Right lobe of liver (tissue), 6 donors: ENCODE results near the gene GLUD1. TPM values are rescaled to one million over a fixed set of nuclear protein-coding genes. Genes with fewer than 3 reads are reported as not detected.
"Not testable (repeated sequence)": the region's sequence is repeated elsewhere in the genome, so short reads cannot be mapped to it uniquely, and the experiment has no call there.

Experiments
- ATAC-seq, 4 donors: fragments of 200-7000 bp; cut with Tn5 transposase; one replicate each; pipeline ENCODE4 v1.9.1; 2020; ENCODE audit warnings: mild to moderate bottlenecking in 4 of 4, moderate library complexity in 4 of 4
- DNase-seq, 3 donors: peaks; one replicate each; pipeline ENCODE4 v3.0.0-alpha.2; 2020
- H3K27ac ChIP-seq, 3 donors: fragments of 200-600 bp; one replicate each; pipeline ENCODE4 v1.8.0; 2022
- H3K27me3 ChIP-seq, 2 donors: fragments of 200-600 bp; one replicate each; pipeline ENCODE4 v1.8.0; 2022
- H3K36me3 ChIP-seq, 4 donors: fragments of 200-600 bp; sonication (generic) in 1 of 4; one replicate each; pipeline versions ENCODE4 v1.5.1 to v1.8.0; 2017 to 2022; ENCODE audit warnings: control low read depth in 1 of 4
- H3K4me1 ChIP-seq, 4 donors: fragments of 200-600 bp; sonication (generic) in 1 of 4; one replicate each; pipeline versions ENCODE4 v1.5.1 to v1.8.0; 2017 to 2022; ENCODE audit warnings: control low read depth in 1 of 4
- H3K4me3 ChIP-seq, 3 donors: fragments of 200-600 bp; one replicate each; pipeline ENCODE4 v1.8.0; 2022
- H3K9me3 ChIP-seq, 4 donors: fragments of 200-600 bp; sonication (generic) in 1 of 4; one replicate each; pipeline versions ENCODE4 v1.5.1 to v1.8.0; 2017 to 2022; ENCODE audit warnings: control low read depth in 1 of 4
- CTCF ChIP-seq, 4 donors: fragments of 200-600 bp in 3 of 4; fragments of 450-650 bp in 1 of 4; IDR thresholded peaks; one replicate each; pipeline versions ENCODE4 v1.5.1 to v1.8.0; 2016 to 2022; ENCODE audit warnings: antibody characterized with exemption in 4 of 4, mild to moderate bottlenecking in 2 of 4
- POLR2A ChIP-seq: fragments of 450-650 bp; IDR thresholded peaks from one replicate; pipeline ENCODE4 v1.6.1; 2017; ENCODE audit warnings: antibody characterized with exemption, mild to moderate bottlenecking
- WGBS: methylation state at CpG from one replicate; pipeline ENCODE4 v1.1.6; 2018; ENCODE audit warnings: low coverage, low lambda C conversion rate; ENCODE audit not compliant: insufficient coverage; ENCODE audit errors: missing lambda C conversion rate; 5-methylcytosine and 5-hydroxymethylcytosine counted together
- intact Hi-C, 2 donors: fragments of 100-400 bp; cut with DNase I; formaldehyde crosslinking; loops; one replicate each; pipeline versions ENCODE4 v1.11.2 to v1.14.1; 2022
- long read RNA-seq: library from polyadenylated mRNA; unstranded; transcript quantifications from one replicate; pipeline ENCODE4 v2.0.0, GENCODE V29; 2019
- total RNA-seq, 6 experiments: library from RNA; depleted of rRNA in 2 of 6; stranded (reverse); fragments of >200 nt in 2 of 6; fragmentation: NEBNext Ultra II Directional in 3 of 6; extraction: Animal tissue kit (Norgen Biotek cat#: 25700) in 3 of 6; gene quantifications; one replicate each; pipeline versions ENCODE4 v1.1.0 to v1.2.4, GENCODE V29; 2016 to 2023
- donor health status: DM: no; HTN: yes; CAD: no.
- donor health status: DM: no; HTN: no; CAD: no.
- donor health status: DM: no; HTN: no; CAD: no.
- donor health status: DM: no; HTN: yes; CAD: no.
- donor health status: DM: no; HTN: yes; CAD: no.

The GLUD1 gene
- total RNA-seq, result 100 to 1,000 TPM; 272 to 652 (median 433) TPM
- long read RNA-seq, transcript GLUD1-201 (13 exons, 3,039 nt), result major isoform, 8 of 22 reads
- long read RNA-seq, partial matches to known transcripts, result 10 of 22 reads
- long read RNA-seq, other reads (novel, unspliced or antisense), result 4 of 22 reads

GRCh38 chr10:87094373-87095235 is at the start of gene GLUD1, which contains the start of gene SHLD2:
Gene GLUD1 (minus strand): TSS chr10:87094843. CDS start chr10:87094769, 74 bp downstream.
Gene SHLD2 (plus strand): TSS chr10:87095206. CDS start chr10:87151355, 56,149 bp downstream.
- ATAC-seq (peak; percentile 73 to 85 (median 74)), DNase-seq (peak; percentile 97 to 98 (median 98))
- peaks cover 0 to under 1% (median 0%) of the 10 kb centered on the region in 4 donors for H3K36me3 ChIP-seq
- H3K9me3 ChIP-seq, result no peaks in the 10 kb centered on the region
- peak within 1 kb of the TSS; percentile 74 to 79 (median 77) for H3K4me3 ChIP-seq
- H3K27ac ChIP-seq, result peak within 1 kb of the TSS; percentile 84 to 95 (median 92)
- intact Hi-C loops, result no loop called here
- no peaks in the 10 kb centered on the region for H3K27me3 ChIP-seq
- H3K4me1 ChIP-seq, result peaks cover 0 to 22% (median 0%) of the 10 kb centered on the region in 4 donors
- WGBS, result 0% methylated on average over 10 of the region's 111 CpGs
- TF ChIP-seq CTCF (IDR thresholded peaks at IDR 0.05) (no peak), POLR2A (peak; percentile 90)

DNA sequence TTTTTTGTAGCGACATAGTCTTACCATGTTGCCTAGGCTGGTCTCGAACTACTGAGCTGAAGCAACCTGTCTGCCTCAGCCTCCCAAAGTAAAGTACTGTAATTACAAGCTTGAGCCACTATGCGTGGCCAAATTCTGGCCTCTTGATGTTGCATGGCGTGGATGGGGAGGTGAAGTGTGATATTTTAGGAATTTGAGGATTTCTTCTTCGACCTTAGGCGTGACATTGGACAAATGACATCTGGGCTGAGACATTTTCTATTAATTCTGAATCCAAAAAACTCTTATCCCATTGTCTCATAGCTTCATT is 48.4 kb upstream of the GLUD1 start:
- H3K9me3 ChIP-seq, ATAC-seq, H3K4me3 ChIP-seq, DNase-seq, H3K27me3 ChIP-seq, intact Hi-C loops, H3K36me3 ChIP-seq: not testable (repeated sequence)
- 89% methylated on average over 5 of the region's 6 CpGs for WGBS
- Histone ChIP-seq H3K4me1 (peaks cover 0 to 12% (median 4%) of the 10 kb centered on the region in 4 donors), H3K27ac (peak overlapping the region; percentile 38 to 64 (median 49))

DNA sequence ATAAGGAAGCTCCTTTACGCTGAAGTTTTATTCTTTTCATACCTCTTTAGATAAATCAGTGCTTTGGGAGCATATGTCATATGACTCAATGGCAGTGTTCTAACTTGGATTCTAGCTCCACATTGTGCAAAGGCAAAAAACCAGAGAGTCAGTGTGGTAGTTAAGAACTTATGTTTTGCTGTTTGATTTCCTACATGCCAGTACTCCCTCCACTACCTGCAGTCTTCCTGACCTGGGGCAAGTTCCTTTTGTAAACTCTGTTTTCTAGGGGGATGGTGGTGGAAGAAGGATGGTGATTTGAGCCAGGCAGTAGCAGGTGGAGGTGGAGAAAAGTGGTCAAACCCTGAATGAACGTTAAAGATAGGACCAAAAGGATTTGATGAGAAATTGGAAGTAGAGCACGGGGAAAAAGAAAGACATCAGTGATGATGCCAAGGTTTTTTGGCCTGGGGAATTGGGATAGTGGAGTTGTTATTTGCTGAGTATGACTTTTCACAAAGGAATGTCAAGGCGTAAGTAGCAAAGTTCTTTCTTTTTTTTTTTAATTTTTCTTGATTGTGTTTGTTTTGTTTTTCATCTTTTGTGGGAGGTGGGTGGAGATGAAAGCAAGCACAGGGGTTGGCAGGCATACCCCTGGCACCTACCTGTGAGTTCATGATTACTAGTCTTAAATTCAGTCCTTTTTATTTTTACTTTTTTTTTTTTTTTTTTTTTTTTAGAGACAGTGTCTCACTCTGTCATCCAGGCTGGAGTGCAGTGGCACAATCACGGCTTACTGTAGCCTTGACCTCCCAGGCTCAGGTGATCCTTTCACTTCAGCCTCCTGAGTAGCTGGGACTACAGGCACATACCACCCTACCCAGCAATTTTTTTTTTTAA is 47.8 kb upstream of the GLUD1 start:
- H3K36me3 ChIP-seq, H3K27me3 ChIP-seq, intact Hi-C loops, DNase-seq, H3K4me3 ChIP-seq, H3K9me3 ChIP-seq: not testable (repeated sequence)
- 44% methylated on average over 5 of the region's 5 CpGs for WGBS
- peak; percentile 46 to 65 (median 46) for ATAC-seq
- peak overlapping the region; percentile 38 to 64 (median 49) for H3K27ac ChIP-seq
- H3K4me1 ChIP-seq, result peaks cover 0 to 12% (median 4%) of the 10 kb centered on the region in 4 donors

DNA sequence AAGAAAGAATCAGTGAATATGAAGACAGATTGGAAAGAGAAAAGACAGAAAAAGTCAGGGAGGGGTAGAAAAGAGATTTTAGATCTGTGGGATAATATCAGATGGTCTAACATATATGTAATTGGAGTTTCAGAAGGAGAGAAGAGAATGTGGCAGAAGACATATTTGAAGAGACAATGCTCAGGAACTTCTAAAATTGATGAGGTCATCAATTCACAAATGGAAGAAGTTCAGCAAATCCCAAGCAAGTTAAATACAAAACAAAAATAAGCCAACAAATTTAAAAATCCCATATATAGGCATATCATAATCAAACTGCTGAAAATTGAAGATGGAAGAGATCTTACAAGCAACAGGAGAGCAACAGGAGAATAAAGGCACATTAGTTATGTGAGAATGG is 42.8 kb upstream of the GLUD1 start:
- DNase-seq, H3K27me3 ChIP-seq, H3K36me3 ChIP-seq, ATAC-seq, H3K4me3 ChIP-seq, intact Hi-C loops, H3K27ac ChIP-seq, H3K9me3 ChIP-seq: not testable (repeated sequence)
- peaks cover 0 to 20% (median 4%) of the 10 kb centered on the region in 4 donors for H3K4me1 ChIP-seq

- H3K36me3 ChIP-seq, H3K9me3 ChIP-seq, intact Hi-C loops, H3K4me3 ChIP-seq, H3K27me3 ChIP-seq: not testable (repeated sequence)
- ATAC-seq, result peak; percentile 90 to 97 (median 96)
- H3K4me1 ChIP-seq, result peaks cover 0 to 22% (median 5%) of the 10 kb centered on the region in 4 donors
- peak in 1 of 3 donors; percentile 70 for DNase-seq
- WGBS, result 41% methylated on average over 2 of the region's 2 CpGs
- H3K27ac ChIP-seq, result peak overlapping the region in 1 of 3 donors; percentile 16
Measured at GRCh38 chr10:87134440-87134839, 39.8 kb upstream of the GLUD1 start.

GRCh38 chr10:87133936-87134335 is 39.3 kb upstream of the GLUD1 start:
- intact Hi-C loops, H3K27me3 ChIP-seq, H3K4me3 ChIP-seq, ATAC-seq, DNase-seq, H3K9me3 ChIP-seq, H3K36me3 ChIP-seq: not testable (repeated sequence)
- H3K4me1 ChIP-seq, result peaks cover 0 to 22% (median 5%) of the 10 kb centered on the region in 4 donors
- 84% methylated on average over 2 of the region's 2 CpGs for WGBS
- H3K27ac ChIP-seq, result peak overlapping the region in 1 of 3 donors; percentile 16

DNA sequence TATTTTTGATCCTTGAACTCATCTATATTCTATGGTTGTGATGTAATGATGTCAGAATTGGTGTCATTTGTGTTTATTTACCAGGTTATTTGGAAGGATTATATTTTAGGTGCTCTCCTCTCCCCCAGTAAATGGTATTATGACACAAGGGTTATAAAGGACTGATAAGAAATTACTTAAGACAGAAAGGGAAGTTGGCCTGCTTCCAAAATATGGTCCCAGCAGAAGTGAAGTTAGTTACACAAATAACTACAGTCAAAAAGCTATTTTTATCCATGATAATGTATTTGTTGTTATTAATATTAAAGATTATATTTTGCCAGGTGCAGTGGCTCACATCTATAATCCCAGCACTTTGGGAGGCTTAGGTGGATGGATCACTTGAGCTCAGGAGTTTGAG is 37.5 kb upstream of the GLUD1 start:
- H3K4me3 ChIP-seq, intact Hi-C loops, H3K27me3 ChIP-seq, H3K9me3 ChIP-seq, H3K27ac ChIP-seq, ATAC-seq, H3K36me3 ChIP-seq, DNase-seq: not testable (repeated sequence)
- peaks cover 0 to 22% (median 5%) of the 10 kb centered on the region in 4 donors for H3K4me1 ChIP-seq

GRCh38 chr10:87127607-87128156 is 33.0 kb upstream of the GLUD1 start:
- H3K4me3 ChIP-seq, DNase-seq, H3K9me3 ChIP-seq, H3K27ac ChIP-seq, ATAC-seq, H3K27me3 ChIP-seq, intact Hi-C loops, H3K36me3 ChIP-seq: not testable (repeated sequence)
- peaks cover 0 to 14% (median 2%) of the 10 kb centered on the region in 4 donors for H3K4me1 ChIP-seq
- no CpG with 5 or more reads among the region's 3 CpGs for WGBS

DNA sequence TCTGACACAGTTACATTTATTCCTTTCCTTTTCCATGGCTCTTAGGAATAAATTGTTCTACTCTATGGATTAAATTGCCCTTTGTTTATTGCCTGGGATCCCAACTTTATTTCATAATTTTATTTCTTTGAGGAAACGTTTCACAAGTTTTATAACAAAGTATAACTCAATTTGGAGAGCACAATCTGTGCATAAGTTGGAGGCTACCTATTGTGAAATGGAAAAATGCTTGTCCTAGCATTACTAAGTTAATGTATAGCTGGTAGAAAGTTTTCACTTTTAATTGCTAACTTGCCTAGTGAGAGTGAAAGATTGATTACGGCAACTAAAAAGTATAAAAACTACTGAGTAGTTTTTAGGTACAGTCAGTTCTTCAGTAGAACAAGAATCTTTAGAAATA is 32.4 kb upstream of the GLUD1 start:
- H3K4me3 ChIP-seq, H3K27me3 ChIP-seq, ATAC-seq, DNase-seq, H3K36me3 ChIP-seq, H3K9me3 ChIP-seq, H3K4me1 ChIP-seq, H3K27ac ChIP-seq, intact Hi-C loops: not testable (repeated sequence)
- 80% methylated on average over 1 of the region's 2 CpGs for WGBS
